IMR-90 (cell line): ENCODE data around the gene ERMARD. TPM values are rescaled to one million over a fixed set of nuclear protein-coding genes. Genes with fewer than 3 reads are reported as not detected.

Experiments
- ATAC-seq: fragments of 200-7000 bp; cut with Tn5 transposase; 2 replicates; pipeline ENCODE4 v1.9.1; 2020; ENCODE audit warnings: low read depth, mild to moderate bottlenecking, moderate library complexity
- BruUV-seq: library from RNA; stranded (reverse); fragments of 400-500 nt; replicated peaks from 2 replicates; lab custom pipeline; 2021; lab: Mats Ljungman, UMichigan
- CTCF ChIA-PET: fragments of 300-600 bp; formaldehyde crosslinking; extraction: SDS; loops from one replicate; lab custom pipeline; 2021; ENCODE audit warnings: antibody characterized with exemption; lab: Yijun Ruan, JAX
- POLR2A ChIA-PET: fragments of 300-600 bp; sonication (Branson Sonifier 250); formaldehyde crosslinking; loops from one replicate; lab custom pipeline; 2022; ENCODE audit warnings: antibody characterized with exemption; ENCODE audit not compliant: unreplicated experiment; lab: Charles Lee
- DNase-seq: peaks from one replicate; pipeline ENCODE4 v3.0.0; 2013
- H2AFZ ChIP-seq: replicated peaks from 2 replicates; pipeline ENCODE3; 2013; ENCODE audit warnings: low read length, mild to moderate bottlenecking; ENCODE audit not compliant: poor library complexity
- H2AK5ac ChIP-seq: 2 replicates; pipeline ENCODE4 v1.6.1; 2013; ENCODE audit warnings: low read depth, low read length, inconsistent platforms
- H2AK9ac ChIP-seq: replicated peaks from 2 replicates; pipeline ENCODE3; 2013; ENCODE audit warnings: mild to moderate bottlenecking, low read depth, low read length, moderate library complexity; ENCODE audit not compliant: poor library complexity
- H2BK120ac ChIP-seq: 2 replicates; pipeline ENCODE4 v1.6.1; 2013; ENCODE audit warnings: low read depth, low read length, inconsistent platforms
- H2BK15ac ChIP-seq: 3 replicates; pipeline ENCODE4 v1.6.1; 2013; ENCODE audit warnings: low read depth, low read length, inconsistent platforms
- H2BK20ac ChIP-seq: 2 replicates; pipeline ENCODE4 v1.6.1; 2013; ENCODE audit warnings: low read depth, mild to moderate bottlenecking, inconsistent platforms, low read length, moderate library complexity
- H2BK5ac ChIP-seq: 2 replicates; pipeline ENCODE4 v1.6.1; 2013; ENCODE audit warnings: mild to moderate bottlenecking, low read depth, low read length, inconsistent platforms; ENCODE audit not compliant: poor library complexity, severe bottlenecking
- H3K14ac ChIP-seq: replicated peaks from 2 replicates; pipeline ENCODE4 v1.6.1; 2013; ENCODE audit warnings: low read depth, low read length, inconsistent platforms
- H3K18ac ChIP-seq: 2 replicates; pipeline ENCODE4 v1.6.1; 2013; ENCODE audit warnings: low read depth, low read length, control low read depth
- H3K23ac ChIP-seq: 2 replicates; pipeline ENCODE4 v1.6.1; 2013; ENCODE audit warnings: low read depth, low read length, inconsistent platforms
- H3K27ac ChIP-seq: 2 replicates; pipeline ENCODE4 v1.5.1; 2013; ENCODE audit warnings: mild to moderate bottlenecking, control low read depth, low read length; ENCODE audit not compliant: insufficient read depth
- H3K27me3 ChIP-seq: 2 replicates; pipeline ENCODE4 v1.6.1; 2013; ENCODE audit warnings: low read length; ENCODE audit not compliant: control insufficient read depth, insufficient read depth
- H3K36me3 ChIP-seq: 2 replicates; pipeline ENCODE4 v1.6.1; 2013; ENCODE audit warnings: low read length, mixed read lengths; ENCODE audit not compliant: control insufficient read depth, insufficient read depth
- H3K4ac ChIP-seq: 2 replicates; pipeline ENCODE4 v1.6.1; 2013; ENCODE audit warnings: low read depth, low read length, inconsistent platforms
- H3K4me1 ChIP-seq: 2 replicates; pipeline ENCODE4 v1.6.1; 2013; ENCODE audit warnings: low read length, mixed read lengths; ENCODE audit not compliant: control insufficient read depth, insufficient read depth
- H3K4me2 ChIP-seq: 2 replicates; pipeline ENCODE4 v1.6.1; 2013; ENCODE audit warnings: low read depth, mild to moderate bottlenecking, control low read depth, low read length, moderate library complexity
- H3K4me3 ChIP-seq: 2 replicates; pipeline ENCODE4 v1.5.1; 2013; ENCODE audit warnings: low read depth, mild to moderate bottlenecking, control low read depth, low read length, moderate library complexity; ENCODE audit not compliant: insufficient read depth
- H3K56ac ChIP-seq: 2 replicates; pipeline ENCODE4 v1.6.1; 2013; ENCODE audit warnings: low read length, inconsistent platforms; ENCODE audit not compliant: insufficient read depth; ENCODE audit errors: extremely low read depth
- H3K79me1 ChIP-seq, 2 experiments: 2 replicates each; pipeline ENCODE4 v1.6.1; 2013; ENCODE audit warnings: low read length in 2 of 2, inconsistent platforms in 1 of 2, low read depth in 1 of 2
- H3K9ac ChIP-seq: 2 replicates; pipeline ENCODE4 v1.6.1; 2013; ENCODE audit warnings: low read depth, low read length, control low read depth
- H3K9me1 ChIP-seq: 2 replicates; pipeline ENCODE4 v1.6.1; 2013; ENCODE audit warnings: low read length, inconsistent platforms; ENCODE audit not compliant: insufficient read depth
- H3K9me3 ChIP-seq: 2 replicates; pipeline ENCODE4 v1.6.1; 2013; ENCODE audit warnings: low read length; ENCODE audit not compliant: control insufficient read depth, insufficient read depth
- H4K20me1 ChIP-seq: 2 replicates; pipeline ENCODE4 v1.6.1; 2013; ENCODE audit warnings: low read length, inconsistent platforms; ENCODE audit not compliant: insufficient read depth
- H4K5ac ChIP-seq: 2 replicates; pipeline ENCODE4 v1.6.1; 2013; ENCODE audit warnings: mild to moderate bottlenecking, low read depth, low read length, control low read depth
- H4K8ac ChIP-seq, 2 experiments: 2 replicates each; pipeline ENCODE4 v1.6.1; 2013; ENCODE audit warnings: low read depth in 2 of 2, low read length in 2 of 2, control low read depth in 1 of 2, inconsistent platforms in 1 of 2
- H4K91ac ChIP-seq: 2 replicates; pipeline ENCODE4 v1.6.1; 2013; ENCODE audit warnings: low read depth, low read length, inconsistent platforms; ENCODE audit not compliant: insufficient read depth
- BHLHE40 ChIP-seq: fragments of 150-350 bp; IDR thresholded peaks from 2 replicates; pipeline ENCODE4 v1.6.1; 2016; ENCODE audit warnings: mild to moderate bottlenecking, low read depth, low read length
- CEBPB ChIP-seq: IDR thresholded peaks from 2 replicates; pipeline ENCODE4 v1.6.1; 2012; ENCODE audit warnings: low read depth, low read length, improper control_type of control experiment
- CHD1 ChIP-seq: IDR thresholded peaks from 2 replicates; pipeline ENCODE4 v1.6.1; 2012; ENCODE audit warnings: low read depth, low read length, improper control_type of control experiment
- ELK1 ChIP-seq: fragments of 150-350 bp; IDR thresholded peaks from 2 replicates; pipeline ENCODE4 v1.6.1; 2016; ENCODE audit warnings: low read depth, mild to moderate bottlenecking, low read length, moderate library complexity, borderline replicate concordance
- FOS ChIP-seq: fragments of 150-350 bp; IDR thresholded peaks from 2 replicates; pipeline ENCODE4 v1.6.1; 2016; ENCODE audit warnings: low read depth, low read length
- MAFK ChIP-seq: IDR thresholded peaks from 2 replicates; pipeline ENCODE4 v1.6.1; 2012; ENCODE audit warnings: low read depth, low read length, improper control_type of control experiment
- MAZ ChIP-seq: IDR thresholded peaks from 2 replicates; pipeline ENCODE4 v1.6.1; 2012; ENCODE audit warnings: low read depth, mild to moderate bottlenecking, low read length, improper control_type of control experiment, moderate library complexity, borderline replicate concordance
- MXI1 ChIP-seq: IDR thresholded peaks from 2 replicates; pipeline ENCODE4 v1.6.1; 2012; ENCODE audit warnings: low read depth, mild to moderate bottlenecking, low read length, moderate library complexity, borderline replicate concordance
- POLR2A ChIP-seq: IDR thresholded peaks from 2 replicates; pipeline ENCODE4 v1.6.1; 2012; ENCODE audit warnings: mild to moderate bottlenecking, low read depth, low read length
- RCOR1 ChIP-seq: IDR thresholded peaks from 2 replicates; pipeline ENCODE4 v1.6.1; 2012; ENCODE audit warnings: mild to moderate bottlenecking, low read length, improper control_type of control experiment; ENCODE audit not compliant: insufficient replicate concordance
- RFX5 ChIP-seq: IDR thresholded peaks from 2 replicates; pipeline ENCODE4 v1.8.0; 2012; ENCODE audit warnings: low read depth, mild to moderate bottlenecking, low read length, moderate library complexity
- WGBS, 2 experiments: methylation state at CpG; one replicate each; pipeline versions ENCODE4 v1.1.5 to v1.1.7; 2013; ENCODE audit warnings: missing lambda C conversion rate in 2 of 2; ENCODE audit not compliant: insufficient read length in 1 of 2; ENCODE audit errors: extremely low coverage in 2 of 2; 5-methylcytosine and 5-hydroxymethylcytosine counted together
- dilution Hi-C: fragments of 300-500 bp; cut with HindIII; formaldehyde crosslinking; loops from one replicate; pipeline ENCODE4 v1.14.3; 2018; ENCODE audit warnings: low sequenced_read_pairs; ENCODE audit not compliant: unreplicated experiment
- in situ Hi-C: fragments of 300-500 bp; cut with MboI; formaldehyde crosslinking; loops from 3 replicates; pipeline ENCODE4 v1.14.3; 2019; ENCODE audit warnings: low sequenced_read_pairs, inconsistent platforms, mixed read lengths
- intact Hi-C: fragments of 100-400 bp; cut with micrococcal nuclease; formaldehyde crosslinking; loops from 2 replicates; pipeline ENCODE4 v1.10.0; 2022
- polyA plus RNA-seq, 3 experiments: library from polyadenylated mRNA; depleted of rRNA; stranded (reverse); fragments of >200 nt; gene quantifications; 2 replicates each; pipeline ENCODE4 v1.2.3, GENCODE V29; 2012; ENCODE audit warnings: low replicate concordance in 1 of 3
- total RNA-seq: library from RNA; depleted of rRNA; stranded (reverse); fragments of >200 nt; gene quantifications from 2 replicates; pipeline ENCODE4 v1.2.3, GENCODE V29; 2012
- TF ChIP-seq, protein P1 (sequence below): fragments of 150-350 bp; IDR thresholded peaks from 2 replicates; pipeline ENCODE4 v1.6.1; 2017; ENCODE audit warnings: mild to moderate bottlenecking, antibody characterized with exemption, low read length, low read depth

The ERMARD gene
- total and polyA plus RNA-seq, 2 of the 4 experiments (the other 2 are of a cell fraction) = 15.1 to 25.4 TPM

DNA sequence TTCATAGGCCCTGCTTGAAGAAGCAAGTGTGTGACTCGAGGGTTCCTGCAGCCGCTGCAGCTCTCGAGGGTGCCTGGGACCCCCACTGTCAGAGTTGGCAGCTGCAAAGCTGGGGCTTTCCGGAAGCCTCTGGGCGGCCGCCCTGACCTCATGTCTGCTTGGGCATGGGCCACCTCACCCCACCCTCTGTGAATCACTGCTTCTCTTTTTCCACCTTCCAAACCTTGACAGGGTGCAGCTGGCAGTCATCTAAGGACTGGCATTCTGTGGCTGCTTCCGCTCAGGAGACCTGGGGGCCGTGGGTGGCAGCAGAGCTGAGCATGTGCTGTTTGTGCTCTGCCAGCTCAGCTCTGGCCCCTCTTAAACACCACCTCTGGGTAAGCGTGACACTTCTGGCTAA is 32.0 kb downstream of the ERMARD start:
- Histone ChIP-seq H3K9me3 (peaks cover 3% of the 10 kb centered on the region; the same call in 1 of the 2 replicates), H3K27me3 (no peaks in the 10 kb centered on the region), H4K91ac (no peak overlapping the region), H3K4me2 (no peak overlapping the region), H2AK9ac (no peak overlapping the region), H3K56ac (no peak overlapping the region), H4K5ac (no peak overlapping the region), H3K4me1 (peaks cover 12% of the 10 kb centered on the region), H3K27ac (no peak overlapping the region), H3K36me3 (peaks cover 11% of the 10 kb centered on the region; the same call in 1 of the 2 replicates), H3K9ac (no peak overlapping the region), H3K14ac (no peak overlapping the region), H3K23ac (no peak overlapping the region), H3K18ac (no peak overlapping the region), H2BK20ac (no peak overlapping the region), H2BK120ac (no peak overlapping the region), H3K9me1 (no peaks in the 10 kb centered on the region; the same call in 1 of the 2 replicates), H3K4ac (no peak overlapping the region), H3K4me3 (no peak overlapping the region), H4K20me1 (no peaks in the 10 kb centered on the region), H2BK15ac (no peak overlapping the region), H4K8ac (no peak overlapping the region), H2BK5ac (no peak overlapping the region), H2AK5ac (no peak overlapping the region), H3K79me1 (no peaks in the 10 kb centered on the region), H2AFZ (no peak overlapping the region)
- POLR2A ChIA-PET = no interaction called here
- in situ Hi-C loops = no loop called here
- no TSS peak for BruUV-seq
- intact Hi-C loops = no loop called here
- dilution Hi-C loops = no loop called here
- CTCF ChIA-PET = interaction anchor here (1.1 kb wide), 1 partner anchor 13 kb away, joined by 3 read pairs; no protein-coding TSS in a partner anchor
- WGBS, 2 experiments = 86% methylated on average over 6 of the region's 9 CpGs; no CpG with 5 or more reads in 1 of the 2 experiments
- ATAC-seq (no peak), DNase-seq (no peak)
- TF ChIP-seq RFX5 (no peak), BHLHE40 (no peak), CHD1 (no peak), CEBPB (no peak), MAZ (no peak), MAFK (no peak), MXI1 (no peak), POLR2A (no peak), RCOR1 (no peak), ELK1 (no peak), FOS (no peak)
- TF ChIP-seq, protein P1, sequence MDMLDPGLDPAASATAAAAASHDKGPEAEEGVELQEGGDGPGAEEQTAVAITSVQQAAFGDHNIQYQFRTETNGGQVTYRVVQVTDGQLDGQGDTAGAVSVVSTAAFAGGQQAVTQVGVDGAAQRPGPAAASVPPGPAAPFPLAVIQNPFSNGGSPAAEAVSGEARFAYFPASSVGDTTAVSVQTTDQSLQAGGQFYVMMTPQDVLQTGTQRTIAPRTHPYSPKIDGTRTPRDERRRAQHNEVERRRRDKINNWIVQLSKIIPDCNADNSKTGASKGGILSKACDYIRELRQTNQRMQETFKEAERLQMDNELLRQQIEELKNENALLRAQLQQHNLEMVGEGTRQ = no peak
